HepG2 (cell line): ENCODE measurements around the gene PCDHA12. TPM values are rescaled to one million over a fixed set of nuclear protein-coding genes. Genes with fewer than 3 reads are reported as not detected.
A peak's percentile ranks its signal among the peaks of the same experiment; 100 is the strongest.

Experiments used
- ATAC-seq: fragments of 200-7000 bp; cut with Tn5 transposase; 3 replicates; pipeline ENCODE4 v1.9.1; 2020; ENCODE audit warnings: mild to moderate bottlenecking, moderate library complexity
- BruUV-seq: library from RNA; stranded (reverse); fragments of 400-500 nt; replicated peaks from 2 replicates; lab custom pipeline; 2021; lab: Mats Ljungman, UMichigan
- CTCF ChIA-PET: fragments of 300-600 bp; formaldehyde crosslinking; extraction: SDS; loops from one replicate; lab custom pipeline; 2021; ENCODE audit warnings: low total read pairs, inconsistent platforms, low intra/inter-chr PET ratio; lab: Yijun Ruan, JAX
- POLR2A ChIA-PET: fragments of 350-600 bp; sonication (Branson Sonifier 250); formaldehyde crosslinking; loops from one replicate; lab custom pipeline; 2020; ENCODE audit warnings: antibody characterized with exemption, inconsistent platforms; lab: Yijun Ruan, JAX
- DNase-seq: peaks from one replicate; pipeline ENCODE4 v3.0.0-alpha.2; 2015; ENCODE audit warnings: low spot score
- FAIRE-seq: peaks from 3 replicates; lab custom pipeline; 2011; peaks lifted over from hg19 to GRCh38; lab: Jason Lieb, UNC
- H2AFZ ChIP-seq: one replicate; pipeline ENCODE4 v1.6.1; 2011; ENCODE audit warnings: low read length, inconsistent platforms
- H3K27ac ChIP-seq: fragments of 300-600 bp; 3 replicates; pipeline ENCODE4 v1.8.0; 2011; ENCODE audit warnings: mixed run types, mild to moderate bottlenecking, mixed read lengths, low read length, inconsistent platforms; ENCODE audit not compliant: insufficient read depth; ENCODE audit errors: extremely low read length
- H3K27me3 ChIP-seq, 2 experiments: fragments of 200-600 bp in 1 of 2; 2 replicates in 1 of 2; 3 replicates in 1 of 2; pipeline versions ENCODE4 v1.6.0 to v1.8.0; 2011; ENCODE audit warnings: low read length in 2 of 2, mild to moderate bottlenecking in 2 of 2, moderate library complexity in 2 of 2, inconsistent platforms in 1 of 2; ENCODE audit not compliant: insufficient read depth in 2 of 2, control insufficient read depth in 1 of 2
- H3K36me3 ChIP-seq, 2 experiments: fragments of 200-600 bp in 1 of 2; replicated peaks in 1 of 2; 2 replicates in 1 of 2; 3 replicates in 1 of 2; pipeline versions ENCODE4 v1.5.1 to v1.8.0; 2011; ENCODE audit warnings: low read length in 2 of 2, inconsistent platforms in 1 of 2; ENCODE audit not compliant: insufficient read depth in 2 of 2, control insufficient read depth in 1 of 2
- H3K4me1 ChIP-seq: 2 replicates; pipeline ENCODE4 v1.5.1; 2012; ENCODE audit warnings: low read length, inconsistent platforms; ENCODE audit not compliant: insufficient read depth
- H3K4me2 ChIP-seq: 2 replicates; pipeline ENCODE4 v1.6.0; 2011; ENCODE audit warnings: low read depth, low read length, inconsistent platforms
- H3K4me3 ChIP-seq, 3 experiments: fragments of 200-600 bp in 1 of 3; sonication (generic), shearing (Covaris generic) in 1 of 3; replicated peaks in 1 of 3; 2 replicates each; pipeline ENCODE4 v1.5.1; 2011 to 2016; ENCODE audit warnings: low read length in 3 of 3, inconsistent platforms in 2 of 3, low read depth in 2 of 3, mild to moderate bottlenecking in 2 of 3, control low read depth in 1 of 3, mixed read lengths in 1 of 3; ENCODE audit not compliant: insufficient read depth in 1 of 3
- H3K79me2 ChIP-seq: one replicate; pipeline ENCODE4 v1.6.1; 2011; ENCODE audit warnings: low read length, inconsistent platforms; ENCODE audit not compliant: insufficient read depth
- H3K9ac ChIP-seq: 2 replicates; pipeline ENCODE4 v1.6.0; 2011; ENCODE audit warnings: mild to moderate bottlenecking, low read depth, low read length, inconsistent platforms; ENCODE audit not compliant: insufficient read depth
- H3K9me3 ChIP-seq: 2 replicates; pipeline ENCODE4 v1.5.1; 2012; ENCODE audit warnings: mild to moderate bottlenecking, low read length
- H4K20me1 ChIP-seq: 2 replicates; pipeline ENCODE4 v1.6.0; 2011; ENCODE audit warnings: inconsistent platforms, mild to moderate bottlenecking, low read length, moderate library complexity; ENCODE audit not compliant: insufficient read depth
- ATF7-NPFF ChIP-seq: sonication (generic); formaldehyde crosslinking; IDR thresholded peaks from 2 replicates; pipeline ENCODE4 v1.8.1; 2023; ENCODE audit warnings: mild to moderate bottlenecking, low read depth, missing genetic modification reagents, moderate library complexity
- CTCF ChIP-seq: sonication (generic); formaldehyde crosslinking; IDR thresholded peaks from 2 replicates; pipeline ENCODE4 v1.5.0; 2020; ENCODE audit warnings: mild to moderate bottlenecking, missing genetic modification reagents, moderate library complexity
- MAFK ChIP-seq, 2 experiments: IDR thresholded peaks in 1 of 2; conservative IDR thresholded peaks in 1 of 2; 2 replicates each; pipeline ENCODE4 v1.6.1; 2011; ENCODE audit warnings: improper control_type of control experiment in 2 of 2, low read length in 2 of 2
- MBD4 ChIP-seq: IDR thresholded peaks from 2 replicates; pipeline ENCODE4 v1.6.1; 2012; ENCODE audit warnings: low read length, inconsistent platforms, borderline replicate concordance
- NCOA1 ChIP-seq: sonication (generic); formaldehyde crosslinking; IDR thresholded peaks from 2 replicates; pipeline ENCODE4 v1.9.0; 2021; ENCODE audit warnings: missing genetic modification reagents
- STAG1 ChIP-seq: sonication (generic); formaldehyde crosslinking; IDR thresholded peaks from 2 replicates; pipeline ENCODE4 v1.4.0; 2020; ENCODE audit warnings: missing genetic modification reagents
- ZGPAT ChIP-seq: IDR thresholded peaks from 2 replicates; pipeline ENCODE4 v1.6.1; 2016; ENCODE audit warnings: mild to moderate bottlenecking
- ZNF264 ChIP-seq: sonication (generic); formaldehyde crosslinking; IDR thresholded peaks from 2 replicates; pipeline ENCODE4 v1.4.0; 2020; ENCODE audit warnings: missing genetic modification reagents
- WGBS: methylation state at CpG from one replicate; pipeline ENCODE4 v1.1.6; 2017; ENCODE audit warnings: low lambda C conversion rate; 5-methylcytosine and 5-hydroxymethylcytosine counted together
- in situ Hi-C: cut with HindIII; loops from 2 replicates; pipeline ENCODE4 v1.10.0; 2017; ENCODE audit warnings: low pct_unique_long_range_greater_than_20kb; ENCODE audit not compliant: extremely low pct_ligation_motif_present
- intact Hi-C: fragments of 100-400 bp; cut with micrococcal nuclease; formaldehyde crosslinking; loops from one replicate; pipeline ENCODE4 v1.10.0; 2022; ENCODE audit not compliant: unreplicated experiment
- polyA plus RNA-seq, 8 experiments: library from polyadenylated mRNA; depleted of rRNA in 3 of 8; stranded (reverse) in 7 of 8; unstranded in 1 of 8; fragments of >200 nt; fragmentation: Illumina TruSeq in 4 of 8; extraction: Trizol in 4 of 8; gene quantifications; 2 replicates each; pipeline versions ENCODE4 v1.2.1 to v1.2.3, GENCODE V29; 2011 to 2016; ENCODE audit warnings: low read depth in 4 of 8, missing spikeins in 1 of 8, mixed read lengths in 1 of 8; ENCODE audit not compliant: insufficient read depth in 1 of 8
- total RNA-seq, 5 experiments: library from RNA; depleted of rRNA; stranded (reverse); fragments of >200 nt; fragmentation: Illumina TruSeq; extraction: Trizol; gene quantifications; 2 replicates each; pipeline ENCODE4 v1.2.3, GENCODE V29; 2016; ENCODE audit warnings: low read depth in 1 of 5
- TF ChIP-seq, protein P1 (sequence below): sonication (generic); formaldehyde crosslinking; IDR thresholded peaks from 2 replicates; pipeline ENCODE4 v1.5.0; 2020; ENCODE audit warnings: mild to moderate bottlenecking, missing genetic modification reagents

The PCDHA12 gene
- total and polyA plus RNA-seq, 2 of the 13 experiments (the other 11 are each of a cell fraction or from before 2014, with no cell fraction given) = not detected

DNA sequence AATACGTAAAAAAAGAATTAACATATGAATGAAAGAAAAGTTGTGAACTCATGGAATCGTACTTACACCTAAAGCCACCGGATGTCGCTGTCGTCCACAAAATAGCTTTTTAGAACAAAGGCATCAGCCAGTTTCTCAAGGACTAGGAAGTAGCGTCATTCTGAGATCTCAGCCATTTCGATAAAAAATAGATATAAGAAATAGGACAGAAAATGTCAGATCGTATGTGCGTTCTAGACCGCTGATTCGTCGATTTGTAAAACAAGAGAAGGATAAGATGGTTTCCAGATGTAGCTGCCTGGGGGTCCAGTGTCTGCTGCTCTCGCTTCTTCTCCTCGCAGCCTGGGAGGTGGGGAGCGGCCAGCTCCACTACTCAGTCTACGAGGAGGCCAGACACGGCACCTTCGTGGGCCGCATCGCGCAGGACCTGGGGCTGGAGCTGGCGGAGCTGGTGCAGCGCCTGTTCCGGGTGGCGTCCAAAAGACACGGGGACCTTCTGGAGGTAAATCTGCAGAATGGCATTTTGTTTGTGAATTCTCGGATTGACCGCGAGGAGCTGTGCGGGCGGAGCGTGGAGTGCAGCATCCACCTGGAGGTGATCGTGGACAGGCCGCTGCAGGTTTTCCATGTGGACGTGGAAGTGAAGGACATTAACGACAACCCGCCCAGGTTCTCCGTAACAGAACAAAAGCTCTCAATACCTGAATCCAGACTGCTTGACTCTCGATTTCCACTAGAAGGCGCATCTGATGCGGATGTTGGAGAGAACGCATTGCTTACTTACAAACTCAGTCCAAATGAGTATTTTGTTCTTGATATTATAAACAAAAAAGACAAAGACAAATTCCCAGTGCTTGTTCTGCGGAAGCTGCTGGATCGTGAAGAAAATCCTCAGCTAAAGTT lies 19.1 kb upstream of the PCDHA12 start, which contains the start of gene PCDHA10:
Gene PCDHA10 (plus strand): TSS at position 126 of the 903 bp plus-strand sequence. CDS start 152 bp downstream, at position 278.
- Histone ChIP-seq H4K20me1 (no peaks in the 10 kb centered on the region), H3K4me1 (no peaks in the 10 kb centered on the region), H2AFZ (no peak within 1 kb of the TSS), H3K79me2 (no peaks in the 10 kb centered on the region), H3K27me3 (no peaks in the 10 kb centered on the region), H3K27ac (no peak within 1 kb of the TSS), H3K9me3 (no peaks in the 10 kb centered on the region), H3K4me2 (no peak within 1 kb of the TSS)
- peak; percentile 6 for DNase-seq
- CTCF ChIA-PET = interaction anchor here (1.1 kb wide), 1 partner anchor 185 kb away, joined by 4 read pairs; no protein-coding TSS in a partner anchor
- intact Hi-C loops = no loop called here
- ATAC-seq = no peak
- BruUV-seq = no TSS peak
- TF ChIP-seq ZNF264 (CRISPR knock-in tag) (no peak), ZGPAT (CRISPR knock-in tag) (no peak), MAFK (conservative IDR thresholded peaks at IDR 0.05 in 1 of 2, IDR thresholded peaks at IDR 0.05 in 1 of 2; ENCODE audit: low read length in 2 of 2) (peak in 1 of 2 experiments; percentile 31; a peak in 2 of 4 replicates), ATF7-NPFF (CRISPR knock-in tag) (no peak), CTCF (CRISPR knock-in tag) (peak; percentile 55), MBD4 (no peak), NCOA1 (no peak), STAG1 (peak; percentile 46)
- TF ChIP-seq, protein P1, sequence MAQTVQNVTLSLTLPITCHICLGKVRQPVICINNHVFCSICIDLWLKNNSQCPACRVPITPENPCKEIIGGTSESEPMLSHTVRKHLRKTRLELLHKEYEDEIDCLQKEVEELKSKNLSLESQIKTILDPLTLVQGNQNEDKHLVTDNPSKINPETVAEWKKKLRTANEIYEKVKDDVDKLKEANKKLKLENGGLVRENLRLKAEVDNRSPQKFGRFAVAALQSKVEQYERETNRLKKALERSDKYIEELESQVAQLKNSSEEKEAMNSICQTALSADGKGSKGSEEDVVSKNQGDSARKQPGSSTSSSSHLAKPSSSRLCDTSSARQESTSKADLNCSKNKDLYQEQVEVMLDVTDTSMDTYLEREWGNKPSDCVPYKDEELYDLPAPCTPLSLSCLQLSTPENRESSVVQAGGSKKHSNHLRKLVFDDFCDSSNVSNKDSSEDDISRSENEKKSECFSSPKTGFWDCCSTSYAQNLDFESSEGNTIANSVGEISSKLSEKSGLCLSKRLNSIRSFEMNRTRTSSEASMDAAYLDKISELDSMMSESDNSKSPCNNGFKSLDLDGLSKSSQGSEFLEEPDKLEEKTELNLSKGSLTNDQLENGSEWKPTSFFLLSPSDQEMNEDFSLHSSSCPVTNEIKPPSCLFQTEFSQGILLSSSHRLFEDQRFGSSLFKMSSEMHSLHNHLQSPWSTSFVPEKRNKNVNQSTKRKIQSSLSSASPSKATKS (CRISPR knock-in tag) = no peak
- TF ChIP-seq, all 625 proteins: peak for 3
- in situ Hi-C loops = no loop called here
- no peaks in the 10 kb centered on the region for H3K36me3 ChIP-seq
- POLR2A ChIA-PET = no interaction called here
- H3K9ac ChIP-seq = no peak within 1 kb of the TSS
- H3K4me3 ChIP-seq = no peak within 1 kb of the TSS
- no peak for FAIRE-seq
- 68% methylated on average over 43 of the region's 44 CpGs for WGBS
